BE2C (cell line): ENCODE results near the gene WDR7.

Source experiments
- DNase-seq: peaks from one replicate; pipeline ENCODE4 v3.0.0-alpha.2; 2020
- H3K27me3 ChIP-seq: fragments of 250-450 bp; sonication (Bioruptor Pico); 2 replicates; pipeline ENCODE4 v1.5.1; 2020; ENCODE audit warnings: mild to moderate bottlenecking
- H3K36me3 ChIP-seq: fragments of 250-450 bp; sonication (Bioruptor Pico); 2 replicates; pipeline ENCODE4 v1.5.1; 2020; ENCODE audit warnings: mild to moderate bottlenecking
- H3K4me1 ChIP-seq: fragments of 250-450 bp; sonication (Bioruptor Pico); 2 replicates; pipeline ENCODE4 v1.5.1; 2020
- H3K4me3 ChIP-seq: 2 replicates; pipeline ENCODE4 v1.5.1; 2011; ENCODE audit warnings: low read depth, low read length
- H3K9me3 ChIP-seq: fragments of 250-450 bp; sonication (Bioruptor Pico); 2 replicates; pipeline ENCODE4 v1.5.1; 2020
- CTCF ChIP-seq: IDR thresholded peaks from 2 replicates; pipeline ENCODE4 v1.5.1; 2012; ENCODE audit warnings: mild to moderate bottlenecking, low read depth, low read length

Gene WDR7

GRCh38 chr18:57057890-57058289 is 406.7 kb downstream of the WDR7 start:
- no peak for TF ChIP-seq CTCF
- DNase-seq = no peak
- H3K36me3 ChIP-seq = no peaks in the 10 kb centered on the region

GRCh38 chr18:57058734-57059133 is 407.6 kb downstream of the WDR7 start:
- no peaks in the 10 kb centered on the region for H3K9me3 ChIP-seq
- TF ChIP-seq CTCF = no peak
- no peak overlapping the region for H3K4me3 ChIP-seq
- DNase-seq = no peak
- no peaks in the 10 kb centered on the region for H3K4me1 ChIP-seq
- H3K36me3 ChIP-seq = no peaks in the 10 kb centered on the region
- H3K27me3 ChIP-seq = no peaks in the 10 kb centered on the region

More at GRCh38 chr18:57057890-57058289, 406.7 kb downstream of the WDR7 start:
- no peaks in the 10 kb centered on the region for H3K9me3 ChIP-seq
- H3K27me3 ChIP-seq = no peaks in the 10 kb centered on the region
- H3K4me3 ChIP-seq = no peak overlapping the region
- no peaks in the 10 kb centered on the region for H3K4me1 ChIP-seq

- H3K4me1 ChIP-seq = no peaks in the 10 kb centered on the region
- no peak for TF ChIP-seq CTCF
Measured at GRCh38 chr18:57059366-57059765, 408.2 kb downstream of the WDR7 start.

GRCh38 chr18:57060814-57061213 is 409.7 kb downstream of the WDR7 start:
- Histone ChIP-seq H3K27me3 (no peaks in the 10 kb centered on the region), H3K4me3 (no peak overlapping the region), H3K36me3 (no peaks in the 10 kb centered on the region), H3K9me3 (no peaks in the 10 kb centered on the region), H3K4me1 (no peaks in the 10 kb centered on the region)
- TF ChIP-seq CTCF = no peak
- DNase-seq = peak; percentile 17

More at GRCh38 chr18:57059366-57059765, 408.2 kb downstream of the WDR7 start:
- no peaks in the 10 kb centered on the region for H3K9me3 ChIP-seq
- H3K27me3 ChIP-seq = no peaks in the 10 kb centered on the region
- no peak overlapping the region for H3K4me3 ChIP-seq
- DNase-seq = no peak
- H3K36me3 ChIP-seq = no peaks in the 10 kb centered on the region

GRCh38 chr18:57062178-57062577 is 411.0 kb downstream of the WDR7 start:
- no peak overlapping the region for H3K4me3 ChIP-seq
- no peaks in the 10 kb centered on the region for H3K4me1 ChIP-seq
- H3K36me3 ChIP-seq = no peaks in the 10 kb centered on the region
- H3K9me3 ChIP-seq = no peaks in the 10 kb centered on the region
- no peak for TF ChIP-seq CTCF
- DNase-seq = no peak
- no peaks in the 10 kb centered on the region for H3K27me3 ChIP-seq

GRCh38 chr18:57062844-57063243 is 411.7 kb downstream of the WDR7 start:
- Histone ChIP-seq H3K27me3 (no peaks in the 10 kb centered on the region), H3K9me3 (no peaks in the 10 kb centered on the region), H3K4me1 (no peaks in the 10 kb centered on the region), H3K36me3 (no peaks in the 10 kb centered on the region), H3K4me3 (no peak overlapping the region)
- no peak for TF ChIP-seq CTCF
- no peak for DNase-seq
